Neural cell (in vitro differentiated cells): Measurements from ENCODE around the gene RNF144A. TPM values are rescaled to one million over a fixed set of nuclear protein-coding genes. Genes with fewer than 3 reads are reported as not detected.

ENCODE experiments used
- H2AFZ ChIP-seq: fragments of 200-600, 300-800 bp; sonication (generic), shearing (Covaris generic); 2 replicates; pipeline ENCODE4 v1.6.0; 2014; ENCODE audit warnings: low read depth, mild to moderate bottlenecking, antibody characterized with exemption, low read length, moderate library complexity
- H3F3A ChIP-seq: fragments of 200-600 bp; shearing (Covaris generic); 2 replicates; pipeline ENCODE4 v1.6.1; 2016; ENCODE audit warnings: mild to moderate bottlenecking, moderate library complexity, mixed read lengths, antibody characterized with exemption, low read length; ENCODE audit not compliant: insufficient read depth, poor library complexity, severe bottlenecking
- H3K27ac ChIP-seq: fragments of 200-600, 300-800 bp; sonication (generic), shearing (Covaris generic); 2 replicates; pipeline ENCODE4 v1.5.1; 2014; ENCODE audit warnings: mild to moderate bottlenecking, low read length, moderate library complexity
- H3K27me3 ChIP-seq: fragments of 300-800, 200-600 bp; sonication (generic), shearing (Covaris generic); 2 replicates; pipeline ENCODE4 v1.6.0; 2014; ENCODE audit warnings: mild to moderate bottlenecking, low read depth, low read length, moderate library complexity; ENCODE audit not compliant: insufficient read depth
- H3K36me3 ChIP-seq: fragments of 300-800, 200-600 bp; sonication (generic), shearing (Covaris generic); 2 replicates; pipeline ENCODE4 v1.5.1; 2014; ENCODE audit warnings: mild to moderate bottlenecking, antibody characterized with exemption, low read length, moderate library complexity; ENCODE audit not compliant: insufficient read depth
- H3K4me2 ChIP-seq: fragments of 300-800, 200-600 bp; sonication (generic), shearing (Covaris generic); 2 replicates; pipeline ENCODE4 v1.6.0; 2014; ENCODE audit warnings: mild to moderate bottlenecking, low read length
- H3K4me3 ChIP-seq: fragments of 300-800, 200-600 bp; sonication (generic), shearing (Covaris generic); 2 replicates; pipeline ENCODE4 v1.5.1; 2014; ENCODE audit warnings: mild to moderate bottlenecking, low read length, moderate library complexity
- H3K79me2 ChIP-seq: fragments of 200-600 bp; shearing (Covaris generic); replicated peaks from 2 replicates; pipeline ENCODE4 v1.6.0; 2014; ENCODE audit warnings: mild to moderate bottlenecking, low read length, moderate library complexity; ENCODE audit not compliant: insufficient read depth
- H3K9ac ChIP-seq: fragments of 300-800, 200-600 bp; sonication (generic), shearing (Covaris generic); 2 replicates; pipeline ENCODE4 v1.6.1; 2016; ENCODE audit warnings: mild to moderate bottlenecking, low read length, mixed read lengths
- H3K9me2 ChIP-seq: fragments of 200-600 bp; shearing (Covaris generic); 2 replicates; pipeline ENCODE4 v1.6.1; 2016; ENCODE audit warnings: mild to moderate bottlenecking, low read length, mixed read lengths; ENCODE audit not compliant: insufficient read depth
- H3K9me3 ChIP-seq: fragments of 200-600, 300-800 bp; sonication (generic), shearing (Covaris generic); 2 replicates; pipeline ENCODE4 v1.6.1; 2016; ENCODE audit warnings: mild to moderate bottlenecking, mixed run types, low read length, moderate library complexity, mixed read lengths
- H4K20me1 ChIP-seq: fragments of 200-600 bp; shearing (Covaris generic); 2 replicates; pipeline ENCODE4 v1.6.1; 2016; ENCODE audit warnings: mild to moderate bottlenecking, mixed run types; ENCODE audit not compliant: insufficient read depth
- CTCF ChIP-seq: fragments of 450-650 bp; IDR thresholded peaks from 2 replicates; pipeline ENCODE4 v1.5.1; 2014; ENCODE audit warnings: antibody characterized with exemption, mild to moderate bottlenecking, moderate library complexity; ENCODE audit not compliant: poor library complexity, severe bottlenecking
- EP300 ChIP-seq: fragments of 450-650 bp; conservative IDR thresholded peaks from 2 replicates; pipeline ENCODE4 v1.6.1; 2014; ENCODE audit warnings: antibody characterized with exemption, mild to moderate bottlenecking, moderate library complexity; ENCODE audit not compliant: poor library complexity, severe bottlenecking
- EZH2 ChIP-seq: fragments of 200-600, 300-800 bp; shearing (Covaris generic), sonication (generic); IDR thresholded peaks from 2 replicates; pipeline ENCODE4 v1.6.1; 2014; ENCODE audit warnings: antibody characterized with exemption, low read length, borderline replicate concordance, mild to moderate bottlenecking; ENCODE audit not compliant: insufficient read depth, poor library complexity, severe bottlenecking
- MXI1 ChIP-seq: fragments of 450-650 bp; conservative IDR thresholded peaks from 2 replicates; pipeline ENCODE4 v1.6.1; 2014; ENCODE audit warnings: antibody characterized with exemption, mild to moderate bottlenecking; ENCODE audit not compliant: poor library complexity, severe bottlenecking
- POLR2AphosphoS5 ChIP-seq: IDR thresholded peaks from 2 replicates; pipeline ENCODE4 v1.6.1; 2012
- RAD21 ChIP-seq: fragments of 450-650 bp; conservative IDR thresholded peaks from 2 replicates; pipeline ENCODE4 v1.6.1; 2014; ENCODE audit warnings: antibody characterized with exemption, mild to moderate bottlenecking, moderate library complexity
- REST ChIP-seq: IDR thresholded peaks from 2 replicates; pipeline ENCODE4 v1.6.1; 2012; ENCODE audit warnings: borderline replicate concordance
- SMC3 ChIP-seq: fragments of 450-650 bp; conservative IDR thresholded peaks from 2 replicates; pipeline ENCODE4 v1.6.1; 2014; ENCODE audit warnings: antibody characterized with exemption, mild to moderate bottlenecking, moderate library complexity; ENCODE audit not compliant: poor library complexity
- TAF1 ChIP-seq: IDR thresholded peaks from 2 replicates; pipeline ENCODE4 v1.6.1; 2012; ENCODE audit warnings: low read depth
- polyA plus RNA-seq: library from polyadenylated mRNA; depleted of rRNA; stranded (reverse); fragments of >200 nt; gene quantifications from 2 replicates; pipeline ENCODE4 v1.2.3, GENCODE V29; 2014

Gene RNF144A
- polyA plus RNA-seq, 1 donor from 2014 or later, result 26.9 TPM

- no peak overlapping the region for H2AFZ ChIP-seq
- no peaks in the 10 kb centered on the region for H3K9me3 ChIP-seq
- H3K9ac ChIP-seq, result no peak overlapping the region
- no peaks in the 10 kb centered on the region for H3K36me3 ChIP-seq
- H3K27me3 ChIP-seq, result no peaks in the 10 kb centered on the region
- H3K9me2 ChIP-seq, result no peaks in the 10 kb centered on the region
- H3K4me2 ChIP-seq, result no peak overlapping the region
- H3K4me3 ChIP-seq, result no peak overlapping the region
- H4K20me1 ChIP-seq, result no peaks in the 10 kb centered on the region
- no peaks in the 10 kb centered on the region for H3K79me2 ChIP-seq
- no peak overlapping the region for H3K27ac ChIP-seq
- H3F3A ChIP-seq, result no peaks in the 10 kb centered on the region
- TF ChIP-seq REST (no peak), RAD21 (no peak), CTCF (no peak), EP300 (no peak), MXI1 (no peak), TAF1 (no peak), POLR2AphosphoS5 (no peak), SMC3 (no peak), EZH2 (no peak)
Observed at GRCh38 chr2:6959751-6960150, 42.5 kb downstream of the RNF144A start.

DNA sequence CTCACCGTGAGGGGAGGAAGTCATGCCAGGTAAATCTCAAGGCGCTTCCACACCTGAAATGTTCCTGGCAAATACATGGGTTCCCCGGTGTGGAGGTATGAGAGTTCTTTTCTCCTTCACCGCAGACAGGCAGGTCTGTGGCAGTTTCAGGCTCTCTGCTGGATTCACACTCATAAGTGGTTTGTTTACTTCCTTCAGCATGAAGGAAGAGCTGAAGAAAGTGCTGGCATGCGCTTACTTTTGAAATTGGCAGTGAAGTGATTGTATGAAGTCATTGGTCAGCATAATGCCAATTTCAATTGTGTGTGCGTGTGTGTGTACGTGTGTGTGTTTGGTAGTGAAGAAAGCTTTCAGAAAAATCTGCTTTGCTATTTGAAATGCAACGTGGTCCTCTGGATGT lies 43.4 kb downstream of the RNF144A start:
- Histone ChIP-seq H2AFZ (no peak overlapping the region), H3K9me2 (no peaks in the 10 kb centered on the region), H3K36me3 (no peaks in the 10 kb centered on the region), H3K9ac (no peak overlapping the region), H3K79me2 (no peaks in the 10 kb centered on the region), H3K27me3 (no peaks in the 10 kb centered on the region), H4K20me1 (no peaks in the 10 kb centered on the region), H3F3A (no peaks in the 10 kb centered on the region), H3K4me2 (no peak overlapping the region), H3K4me3 (no peak overlapping the region), H3K27ac (no peak overlapping the region), H3K9me3 (no peaks in the 10 kb centered on the region)
- TF ChIP-seq EP300 (no peak), RAD21 (no peak), SMC3 (no peak), POLR2AphosphoS5 (no peak), CTCF (no peak), MXI1 (no peak), REST (no peak)
